GM19099 (cell line): ENCODE results near the gene CNTNAP2.

Source experiments
- POLR2A ChIP-seq: IDR thresholded peaks from 3 replicates; pipeline ENCODE4 v1.6.1; 2011; ENCODE audit warnings: low read depth; ENCODE audit not compliant: insufficient read length; ENCODE audit errors: extremely low read depth

Gene CNTNAP2

GRCh38 chr7:148255333-148255732 lies 2138.7 kb downstream of the CNTNAP2 start:
- TF ChIP-seq POLR2A, result no peak

- TF ChIP-seq POLR2A, result no peak
Measured at GRCh38 chr7:148256433-148256832, 2139.8 kb downstream of the CNTNAP2 start.

GRCh38 chr7:148260599-148260998 lies 2144.0 kb downstream of the CNTNAP2 start:
- TF ChIP-seq POLR2A, result no peak

- TF ChIP-seq POLR2A, result no peak
Measured at GRCh38 chr7:148261523-148261922, 2144.9 kb downstream of the CNTNAP2 start.

- TF ChIP-seq POLR2A, result no peak
Measured at GRCh38 chr7:148261996-148262688, 2145.5 kb downstream of the CNTNAP2 start.

- TF ChIP-seq POLR2A, result no peak
Measured at GRCh38 chr7:148262721-148263229, 2146.2 kb downstream of the CNTNAP2 start.

- no peak for TF ChIP-seq POLR2A
Measured at GRCh38 chr7:148264933-148265557, 2148.4 kb downstream of the CNTNAP2 start.

- TF ChIP-seq POLR2A, result no peak
Measured at GRCh38 chr7:148265896-148266295, 2149.3 kb downstream of the CNTNAP2 start.

GRCh38 chr7:148266795-148267194 lies 2150.2 kb downstream of the CNTNAP2 start:
- no peak for TF ChIP-seq POLR2A

GRCh38 chr7:148270576-148270975 lies 2154.0 kb downstream of the CNTNAP2 start:
- TF ChIP-seq POLR2A, result no peak

GRCh38 chr7:148274118-148274517 lies 2157.5 kb downstream of the CNTNAP2 start:
- TF ChIP-seq POLR2A, result no peak

GRCh38 chr7:148275359-148275890 lies 2158.8 kb downstream of the CNTNAP2 start:
- no peak for TF ChIP-seq POLR2A

- TF ChIP-seq POLR2A, result no peak
Measured at GRCh38 chr7:148276314-148277041, 2159.9 kb downstream of the CNTNAP2 start.

- TF ChIP-seq POLR2A, result no peak
Measured at GRCh38 chr7:148277042-148277660, 2160.6 kb downstream of the CNTNAP2 start.

GRCh38 chr7:148286150-148286549 lies 2169.5 kb downstream of the CNTNAP2 start:
- no peak for TF ChIP-seq POLR2A
